Retinal pigment epithelial cell (primary cell): ENCODE data around the gene MOSPD3.

Source experiments
- DNase-seq: peaks from one replicate; pipeline ENCODE4 v3.0.0-alpha.2; 2010; ENCODE audit warnings: low read depth
- H3K4me3 ChIP-seq: 2 replicates; pipeline ENCODE4 v1.5.1; 2011; ENCODE audit warnings: mild to moderate bottlenecking, low read length, control low read depth, moderate library complexity
- CTCF ChIP-seq: conservative IDR thresholded peaks from 2 replicates; pipeline ENCODE4 v1.5.1; 2011; ENCODE audit warnings: low read depth, low read length, control low read depth, inconsistent platforms

Gene MOSPD3

DNA sequence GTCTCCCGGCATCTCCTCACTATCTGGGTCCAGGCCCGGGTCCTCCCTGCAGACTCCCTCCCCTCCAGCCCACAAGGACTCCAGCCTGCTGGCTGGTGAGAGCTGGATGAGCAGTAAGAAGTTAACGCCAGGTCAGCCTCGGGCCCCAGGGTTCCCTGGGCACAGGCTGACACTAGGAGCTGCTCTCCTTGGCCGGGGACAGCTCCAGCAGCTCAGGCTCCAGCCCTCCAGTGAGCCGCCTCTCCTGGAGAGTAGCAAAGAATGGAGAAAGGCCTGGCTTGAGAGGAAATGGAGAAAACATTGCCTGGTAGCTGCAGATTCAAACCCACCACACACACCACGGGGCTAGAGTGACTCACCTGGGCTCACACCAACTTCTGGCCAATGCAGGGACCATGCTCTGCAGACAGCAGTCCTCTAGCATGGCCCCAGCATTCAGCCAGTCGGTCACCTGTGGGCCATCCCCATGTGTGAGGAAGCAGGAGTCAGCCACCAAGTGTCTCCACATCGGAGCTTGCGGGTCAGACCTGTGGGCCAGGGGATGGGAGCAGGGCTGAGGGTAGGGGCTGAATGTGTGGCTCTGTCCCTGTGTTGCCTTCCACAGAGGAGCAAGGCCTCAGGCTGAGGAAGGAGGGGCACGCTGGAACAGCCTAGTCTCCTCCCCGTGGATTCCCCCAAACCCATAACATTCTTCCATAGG, 45.2 kb upstream of the MOSPD3 start:
- no peak for DNase-seq
- TF ChIP-seq CTCF, result no peak
- H3K4me3 ChIP-seq, result no peak overlapping the region

DNA sequence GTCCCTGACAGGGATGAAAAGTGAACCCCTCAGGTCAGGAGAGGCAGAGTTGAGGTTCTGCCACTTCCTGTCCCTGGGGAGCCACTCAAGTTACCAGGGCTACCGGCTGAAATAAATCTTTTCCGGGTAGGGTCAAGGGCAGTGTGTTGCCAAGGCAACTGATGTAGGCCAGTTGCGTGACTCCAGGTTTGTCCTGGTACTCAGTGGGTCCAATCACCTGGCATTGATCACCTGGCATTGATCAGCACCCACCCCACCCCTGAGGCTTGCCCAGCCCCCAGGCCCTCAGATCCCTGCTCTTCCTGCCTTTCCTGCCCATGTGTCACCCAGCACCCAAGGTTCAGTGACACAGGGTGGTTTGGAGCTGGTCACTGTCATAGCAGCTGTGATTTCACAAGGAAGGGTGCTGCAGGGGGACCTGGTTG, 44.6 kb upstream of the MOSPD3 start:
- no peak overlapping the region for H3K4me3 ChIP-seq
- no peak for DNase-seq
- no peak for TF ChIP-seq CTCF

DNA sequence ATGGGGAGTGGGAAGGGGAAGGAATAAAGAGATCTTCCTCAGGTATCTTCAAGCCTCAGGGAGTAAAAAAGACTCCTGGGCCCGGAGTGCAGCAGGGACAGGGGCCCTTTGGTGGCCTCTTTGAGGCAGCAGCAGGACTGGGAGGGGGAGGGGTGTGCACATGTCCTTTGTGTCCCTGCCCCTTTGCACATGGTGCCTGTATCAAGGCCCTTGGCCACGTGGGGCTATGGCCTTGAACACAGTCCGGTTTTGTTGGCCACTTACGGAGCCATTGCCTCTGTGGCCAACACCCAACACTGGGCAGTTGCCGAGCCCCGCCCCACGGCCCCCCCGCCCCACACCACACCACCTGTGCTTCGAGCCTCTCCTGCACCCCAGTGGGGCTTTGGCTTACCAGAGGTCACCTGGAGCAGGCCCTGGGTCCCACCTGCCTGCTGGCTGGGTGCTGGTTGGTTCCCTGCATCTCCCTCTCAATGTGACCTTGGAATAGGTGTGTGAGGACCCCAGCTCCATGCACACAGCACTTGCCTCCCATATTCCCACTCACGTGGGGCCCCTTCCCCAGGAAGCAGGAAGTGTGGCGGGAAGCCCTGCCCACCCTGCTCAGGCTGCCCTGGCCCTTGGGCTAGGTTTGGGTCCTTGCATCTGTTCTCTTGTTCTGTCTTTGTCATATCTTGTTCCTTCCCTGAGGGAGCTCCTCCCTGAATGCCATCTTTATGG, 44.0 kb upstream of the MOSPD3 start:
- no peak for DNase-seq
- no peak for TF ChIP-seq CTCF
- H3K4me3 ChIP-seq, result no peak overlapping the region

- H3K4me3 ChIP-seq, result peak overlapping the region; percentile 22
- no peak for DNase-seq
- TF ChIP-seq CTCF, result peak; percentile 51
Observed at GRCh38 chr7:100568896-100569844, 43.2 kb upstream of the MOSPD3 start.

- TF ChIP-seq CTCF, result no peak
- H3K4me3 ChIP-seq, result no peak overlapping the region
- DNase-seq, result no peak
Observed at GRCh38 chr7:100570954-100571828, 41.1 kb upstream of the MOSPD3 start.

- no peak for TF ChIP-seq CTCF
- DNase-seq, result no peak
- no peak overlapping the region for H3K4me3 ChIP-seq
Observed at GRCh38 chr7:100571829-100572116, 40.6 kb upstream of the MOSPD3 start.
